Activated CD8-positive, alpha-beta T cell treated with anti-CD3 and anti-CD28 coated beads, Interleukin-2, amount 10 ng/mL, durations not matched to agents 7 days and 5 days (primary cell): ENCODE data around the gene SKOR2. TPM values are rescaled to one million over a fixed set of nuclear protein-coding genes. Genes with fewer than 3 reads are reported as not detected.
A peak's percentile ranks its signal among the peaks of the same experiment; 100 is the strongest.
"Not testable (repeated sequence)": the region's sequence is repeated elsewhere in the genome, so short reads cannot be mapped to it uniquely, and the experiment has no call there.

Experiments used
- ATAC-seq: fragments of 150-1000 bp; cut with Tn5 transposase; one replicate; pipeline ENCODE4 v1.10.0; 2021; ENCODE audit warnings: moderate library complexity
- CTCF ChIA-PET: fragments of 350-600 bp; sonication (Branson Sonifier 250); formaldehyde crosslinking; loops from one replicate; lab custom pipeline; 2021; ENCODE audit warnings: antibody characterized with exemption; lab: Charles Lee
- POLR2A ChIA-PET: fragments of 350-600 bp; sonication (Branson Sonifier 250); formaldehyde crosslinking; loops from one replicate; lab custom pipeline; 2021; ENCODE audit warnings: antibody characterized with exemption; lab: Charles Lee
- DNase-seq: peaks from one replicate; pipeline ENCODE4 v3.0.0-alpha.2; 2020
- H3K27ac Mint-ChIP-seq: one replicate; pipeline ENCODE4 v1.8.0; 2021; ENCODE audit warnings: mild to moderate bottlenecking, mixed read lengths
- H3K27me3 Mint-ChIP-seq: one replicate; pipeline ENCODE4 v1.8.0; 2021; ENCODE audit warnings: low read depth, mixed read lengths
- H3K36me3 Mint-ChIP-seq: one replicate; pipeline ENCODE4 v1.8.0; 2021; ENCODE audit warnings: low read depth, mixed read lengths
- H3K4me1 Mint-ChIP-seq: one replicate; pipeline ENCODE4 v1.8.0; 2021; ENCODE audit warnings: low read depth, mixed read lengths
- H3K4me3 Mint-ChIP-seq: one replicate; pipeline ENCODE4 v1.8.0; 2021; ENCODE audit warnings: mild to moderate bottlenecking, mixed read lengths
- H3K9me3 Mint-ChIP-seq: one replicate; pipeline ENCODE4 v1.8.0; 2022; ENCODE audit warnings: mixed read lengths; ENCODE audit not compliant: insufficient read depth
- total RNA-seq, 2 experiments: library from RNA; stranded (reverse); gene quantifications; one replicate each; pipeline ENCODE4 v1.2.3, GENCODE V29; 2021

The SKOR2 gene
- total RNA-seq, 2 experiments from 2014 or later: not detected

DNA sequence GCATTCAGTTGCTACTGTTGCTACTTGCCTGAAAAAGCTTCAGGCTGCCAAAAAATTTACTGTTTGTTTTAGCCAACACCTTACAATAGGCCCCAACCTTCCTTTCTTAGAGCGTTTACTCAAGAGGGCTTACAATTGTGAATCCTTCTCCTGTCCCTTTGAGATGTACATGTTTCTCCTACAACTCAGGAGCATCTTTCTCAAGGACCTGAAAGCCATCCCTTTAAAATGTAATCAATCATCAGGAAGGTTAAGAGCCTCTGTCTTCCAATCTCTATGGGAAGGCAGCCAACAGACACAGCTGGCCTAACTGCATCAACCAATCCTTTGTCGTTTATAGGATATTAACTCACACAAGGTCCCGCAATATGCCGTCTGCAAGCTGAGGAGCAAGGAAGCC is 71.9 kb downstream of the SKOR2 start:
- H3K4me3 Mint-ChIP-seq: no peak overlapping the region
- peaks cover 7% of the 10 kb centered on the region for H3K27me3 Mint-ChIP-seq
- H3K9me3 Mint-ChIP-seq: peaks cover 4% of the 10 kb centered on the region
- ATAC-seq (no peak), DNase-seq (no peak)
- H3K27ac Mint-ChIP-seq: no peak overlapping the region
- H3K4me1 Mint-ChIP-seq: peaks cover 2% of the 10 kb centered on the region
- no peaks in the 10 kb centered on the region for H3K36me3 Mint-ChIP-seq
- ChIA-PET CTCF (no interaction called here), POLR2A (no interaction called here)

DNA sequence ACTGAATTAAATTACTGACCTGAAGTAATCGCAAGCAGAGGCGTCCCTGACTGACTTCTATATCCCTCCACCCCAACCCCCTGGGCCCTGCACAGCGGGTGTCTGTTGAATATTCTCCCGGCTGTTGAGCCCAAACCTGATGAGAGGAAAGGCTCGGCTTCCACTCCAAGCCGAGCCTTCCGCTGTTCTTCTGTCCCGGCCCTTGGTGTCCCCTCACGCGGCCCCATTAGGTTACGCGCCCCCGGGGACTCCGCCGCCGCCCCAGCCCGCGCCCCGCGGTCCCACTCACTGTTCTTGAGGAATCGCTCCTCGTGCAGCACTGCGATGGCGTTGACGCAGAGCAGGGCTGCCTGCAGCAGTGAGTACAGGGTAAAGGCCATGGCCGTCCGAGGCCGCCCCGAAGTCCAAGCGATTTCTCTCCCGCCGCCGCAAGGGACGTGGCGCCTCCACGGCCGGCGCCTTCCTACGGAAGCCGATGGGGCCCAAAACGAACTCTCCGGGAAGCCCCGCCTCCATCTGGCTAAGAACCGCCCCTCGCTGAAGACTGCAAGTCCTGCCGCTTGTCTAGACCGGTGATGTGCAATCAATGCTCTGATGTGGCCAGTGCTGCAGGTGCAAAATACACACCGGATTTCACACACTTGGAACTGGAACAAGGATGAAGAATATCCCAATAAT is 75.4 kb downstream of the SKOR2 start, which contains the start of gene IER3IP1:
Gene IER3IP1 (minus strand): TSS at position 467 of the 678 bp plus-strand sequence. CDS start 87 bp downstream, at position 380.
- Mint-ChIP-seq H3K27ac (peak within 1 kb of the TSS; percentile 70), H3K36me3 (no peaks in the 10 kb centered on the region), H3K27me3 (peaks cover 2% of the 10 kb centered on the region), H3K4me3 (peak within 1 kb of the TSS; percentile 15), H3K4me1 (peaks cover 2% of the 10 kb centered on the region), H3K9me3 (no peaks in the 10 kb centered on the region)
- ATAC-seq (peak; percentile 94), DNase-seq (peak; percentile 91)
- POLR2A ChIA-PET: no interaction called here
- CTCF ChIA-PET: no interaction called here

DNA sequence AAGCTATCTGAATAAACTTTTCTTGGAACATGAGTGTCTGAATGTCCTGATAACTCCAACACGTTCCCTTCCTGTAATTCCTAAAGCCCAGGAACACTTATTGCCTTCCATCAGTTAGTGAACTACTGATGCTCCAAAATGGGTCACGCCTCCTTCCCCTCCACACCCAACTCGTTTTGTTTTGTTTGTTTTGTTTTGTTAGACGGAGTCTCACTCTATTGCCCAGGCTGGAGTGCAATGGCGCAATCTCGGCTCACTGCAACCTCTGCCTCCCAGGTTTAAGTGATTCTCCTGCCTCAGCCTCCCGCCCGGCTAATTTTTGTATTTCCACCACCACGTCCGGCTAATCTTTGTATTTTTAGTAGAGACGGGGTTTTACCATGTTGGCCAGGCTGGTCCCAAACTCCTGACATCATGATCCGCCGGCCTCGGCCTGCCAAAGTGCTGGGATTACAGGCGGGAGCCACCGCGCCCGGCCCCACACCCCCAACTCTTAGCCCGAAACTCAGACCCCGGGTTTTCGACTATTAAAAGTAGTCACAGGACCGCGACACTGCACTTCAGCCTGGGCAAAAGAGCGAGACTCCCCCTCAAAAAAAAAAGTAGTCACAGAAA is 76.1 kb downstream of the SKOR2 start:
- no peak overlapping the region for H3K4me3 Mint-ChIP-seq
- H3K27ac Mint-ChIP-seq: peak overlapping the region; percentile 70
- H3K9me3 Mint-ChIP-seq: no peaks in the 10 kb centered on the region
- CTCF ChIA-PET: interaction anchor here (1.2 kb wide), 1 partner anchor 10 kb away, joined by 4 read pairs; no protein-coding TSS in a partner anchor
- DNase-seq: no peak
- peaks cover 2% of the 10 kb centered on the region for H3K4me1 Mint-ChIP-seq
- POLR2A ChIA-PET: no interaction called here
- H3K27me3 Mint-ChIP-seq: no peaks in the 10 kb centered on the region
- H3K36me3 Mint-ChIP-seq: no peaks in the 10 kb centered on the region
- ATAC-seq: peak; percentile 14

GRCh38 chr18:47174545-47175116 is 76.8 kb downstream of the SKOR2 start:
- H3K4me1 Mint-ChIP-seq: peaks cover 5% of the 10 kb centered on the region
- POLR2A ChIA-PET: interaction anchor here (1.2 kb wide), 1 partner anchor 25 kb away, joined by 3 read pairs; the partner anchor contains the start of gene HDHD2
- DNase-seq (no peak), ATAC-seq (no peak)
- no peak overlapping the region for H3K27ac Mint-ChIP-seq
- no peaks in the 10 kb centered on the region for H3K36me3 Mint-ChIP-seq
- CTCF ChIA-PET: interaction anchor here (0.9 to 1.2 kb wide), 2 partner anchors 9 to 126 kb away, joined by 3 to 4 read pairs; no protein-coding TSS in a partner anchor
- H3K27me3 Mint-ChIP-seq: no peaks in the 10 kb centered on the region
- H3K4me3 Mint-ChIP-seq: no peak overlapping the region
- H3K9me3 Mint-ChIP-seq: no peaks in the 10 kb centered on the region

GRCh38 chr18:47172476-47172875 is 79.0 kb downstream of the SKOR2 start:
- Mint-ChIP-seq H3K4me1 (peaks cover 15% of the 10 kb centered on the region), H3K4me3 (no peak overlapping the region), H3K27me3 (no peaks in the 10 kb centered on the region), H3K9me3 (no peaks in the 10 kb centered on the region), H3K36me3 (no peaks in the 10 kb centered on the region), H3K27ac (no peak overlapping the region)
- no peak for DNase-seq
- POLR2A ChIA-PET: no interaction called here
- CTCF ChIA-PET: no interaction called here
- no peak for ATAC-seq

GRCh38 chr18:47168913-47169312 is 82.5 kb downstream of the SKOR2 start:
- peak overlapping the region; percentile 47 for H3K27ac Mint-ChIP-seq
- POLR2A ChIA-PET: interaction anchor here (1.6 kb wide), 1 partner anchor 19 kb away, joined by 3 read pairs; no protein-coding TSS in a partner anchor
- no peak overlapping the region for H3K4me3 Mint-ChIP-seq
- peaks cover 28% of the 10 kb centered on the region for H3K4me1 Mint-ChIP-seq
- CTCF ChIA-PET: interaction anchor here (0.5 to 1.4 kb wide), 3 partner anchors 13 to 36 kb away, joined by 3 to 6 read pairs (median 3); partner anchors contain the start of gene HDHD2
- no peaks in the 10 kb centered on the region for H3K9me3 Mint-ChIP-seq
- ATAC-seq (peak; percentile 33), DNase-seq (peak; percentile 29)
- H3K27me3 Mint-ChIP-seq: no peaks in the 10 kb centered on the region
- peaks cover 4% of the 10 kb centered on the region for H3K36me3 Mint-ChIP-seq

DNA sequence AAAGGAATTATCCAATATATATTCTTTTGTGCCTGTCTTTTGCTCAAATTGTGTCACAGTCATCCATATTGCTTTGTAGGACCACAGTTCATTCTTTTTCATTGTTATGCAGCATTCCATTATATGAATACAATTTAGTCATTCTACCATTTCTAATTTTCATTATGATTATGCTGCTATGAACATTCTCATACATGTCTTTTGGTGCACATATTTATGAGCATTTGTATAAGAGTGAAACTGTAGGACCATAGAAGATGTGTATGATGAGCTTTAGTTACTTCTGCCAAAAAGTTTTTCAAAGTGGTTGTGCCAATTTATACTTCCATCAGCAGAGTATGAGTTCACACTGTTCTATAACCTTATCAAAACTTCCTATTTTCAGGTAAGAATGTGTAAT is 83.0 kb downstream of the SKOR2 start:
- CTCF ChIA-PET: interaction anchor here (0.5 to 1.4 kb wide), 3 partner anchors 13 to 36 kb away, joined by 3 to 6 read pairs (median 3); partner anchors contain the start of gene HDHD2

GRCh38 chr18:47166294-47166693 is 85.2 kb downstream of the SKOR2 start:
- no peak for ATAC-seq
- CTCF ChIA-PET: no interaction called here
- Mint-ChIP-seq H3K27me3 (no peaks in the 10 kb centered on the region), H3K9me3 (no peaks in the 10 kb centered on the region), H3K4me1 (peaks cover 35% of the 10 kb centered on the region), H3K36me3 (peaks cover 6% of the 10 kb centered on the region), H3K4me3 (no peak overlapping the region), H3K27ac (no peak overlapping the region)
- no peak for DNase-seq
- POLR2A ChIA-PET: no interaction called here

More for the DNA sequence above, 83.0 kb downstream of the SKOR2 start:
- POLR2A ChIA-PET: interaction anchor here (1.6 kb wide), 1 partner anchor 19 kb away, joined by 3 read pairs; no protein-coding TSS in a partner anchor
- Mint-ChIP-seq H3K4me3 (no peak overlapping the region), H3K36me3 (peaks cover 4% of the 10 kb centered on the region), H3K27ac (no peak overlapping the region), H3K27me3 (no peaks in the 10 kb centered on the region), H3K9me3 (no peaks in the 10 kb centered on the region), H3K4me1 (peaks cover 30% of the 10 kb centered on the region)
- ATAC-seq: peak; percentile 8
- no peak for DNase-seq

DNA sequence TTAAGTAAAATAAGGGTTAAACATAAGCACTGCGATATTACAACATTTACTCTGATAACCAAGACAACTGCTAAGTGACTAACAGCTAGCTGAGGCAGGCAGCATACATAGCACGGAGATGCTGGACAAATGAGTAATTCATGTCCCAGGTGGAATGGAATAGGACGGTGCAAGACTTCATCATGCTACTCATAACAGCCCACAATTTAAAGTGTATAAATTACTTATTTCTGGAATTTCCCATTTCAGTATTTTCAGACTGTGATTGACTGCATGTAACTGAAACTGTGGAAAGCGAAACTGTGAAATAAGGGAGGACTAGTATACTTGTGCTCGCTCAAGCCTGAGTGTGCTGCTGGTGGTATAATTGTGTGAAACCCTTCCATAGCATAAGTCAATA is 88.2 kb downstream of the SKOR2 start:
- no peaks in the 10 kb centered on the region for H3K9me3 Mint-ChIP-seq
- peaks cover 22% of the 10 kb centered on the region for H3K4me1 Mint-ChIP-seq
- POLR2A ChIA-PET: no interaction called here
- H3K36me3 Mint-ChIP-seq: peaks cover 11% of the 10 kb centered on the region
- CTCF ChIA-PET: no interaction called here
- no peak overlapping the region for H3K4me3 Mint-ChIP-seq
- H3K27ac Mint-ChIP-seq: no peak overlapping the region
- no peaks in the 10 kb centered on the region for H3K27me3 Mint-ChIP-seq
- ATAC-seq: no peak
- DNase-seq: no peak

GRCh38 chr18:47160256-47160655 is 91.2 kb downstream of the SKOR2 start:
- Mint-ChIP-seq H3K9me3 (no peaks in the 10 kb centered on the region), H3K27me3 (no peaks in the 10 kb centered on the region), H3K36me3 (peaks cover 17% of the 10 kb centered on the region), H3K4me1 (peaks cover 17% of the 10 kb centered on the region), H3K4me3 (no peak overlapping the region), H3K27ac (no peak overlapping the region)
- ChIA-PET CTCF (interaction anchor here (2.0 kb wide), 1 partner anchor 9 kb away, joined by 4 read pairs; no protein-coding TSS in a partner anchor), POLR2A (no interaction called here)
- DNase-seq (no peak), ATAC-seq (no peak)

DNA sequence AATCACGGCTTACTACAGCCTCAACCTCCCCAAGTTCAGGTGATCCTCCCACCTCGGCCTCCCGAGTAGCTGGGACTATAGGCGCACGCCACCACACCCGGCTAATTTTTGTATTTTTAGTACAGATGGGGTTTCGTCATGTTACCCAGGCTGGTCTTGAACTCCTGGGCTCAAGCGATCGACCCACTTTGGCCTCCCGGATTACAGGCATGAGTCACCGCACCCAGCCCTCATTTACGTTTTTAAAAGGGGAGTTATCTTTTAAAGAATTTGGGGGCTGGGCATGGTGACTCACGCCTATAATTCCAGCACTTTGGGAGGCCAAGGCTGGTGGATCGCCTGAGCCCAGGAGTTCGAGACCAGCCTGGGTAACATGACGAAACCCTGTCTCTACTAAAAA is 93.1 kb downstream of the SKOR2 start:
- POLR2A ChIA-PET, DNase-seq, H3K9me3 Mint-ChIP-seq, H3K4me3 Mint-ChIP-seq, H3K4me1 Mint-ChIP-seq, H3K27ac Mint-ChIP-seq, ATAC-seq, H3K27me3 Mint-ChIP-seq: not testable (repeated sequence)
- H3K36me3 Mint-ChIP-seq: peaks cover 27% of the 10 kb centered on the region
- CTCF ChIA-PET: interaction anchor here (0.7 kb wide), 1 partner anchor 17 kb away, joined by 3 read pairs; no protein-coding TSS in a partner anchor
